GM20000 (cell line): Measurements from ENCODE around the gene PAF1.

Experiments
- DNase-seq: peaks from one replicate; pipeline ENCODE4 v3.0.0; 2012; ENCODE audit warnings: low spot score
- CTCF ChIP-seq: IDR thresholded peaks from 2 replicates; pipeline ENCODE4 v1.5.1; 2012; ENCODE audit warnings: mild to moderate bottlenecking, control low read depth; ENCODE audit errors: extremely low read depth, missing control alignments

Gene PAF1

GRCh38 chr19:39390751-39391437 is at the start of gene PAF1, which contains the start of gene MED29:
Gene PAF1, minus strand, starts transcription at chr19:39391106. Its CDS starts 242 bp downstream, at chr19:39390864.
Gene MED29, plus strand, starts transcription at chr19:39391378. Its CDS starts 45 bp downstream, at chr19:39391423.
- no peak for TF ChIP-seq CTCF

GRCh38 chr19:39438270-39438934 is 47.5 kb upstream of the PAF1 start:
- no peak for DNase-seq
- no peak for TF ChIP-seq CTCF

More at GRCh38 chr19:39390751-39391437, at the start of gene PAF1, which contains the start of gene MED29:
- DNase-seq: peak; percentile 98

- TF ChIP-seq CTCF: no peak
- DNase-seq: no peak
Measured at GRCh38 chr19:39436350-39436716, 45.4 kb upstream of the PAF1 start.

GRCh38 chr19:39435499-39436349 is 44.8 kb upstream of the PAF1 start, which contains the start of gene RPS16:
Gene RPS16, minus strand, starts transcription at chr19:39435949. Its CDS starts 54 bp downstream, at chr19:39435895.
- no peak for TF ChIP-seq CTCF
- DNase-seq: peak; percentile 92

- no peak for DNase-seq
- no peak for TF ChIP-seq CTCF
Measured at GRCh38 chr19:39434123-39435076, 43.5 kb upstream of the PAF1 start.

GRCh38 chr19:39433480-39434079 is 42.7 kb upstream of the PAF1 start:
- TF ChIP-seq CTCF: no peak
- no peak for DNase-seq
